ENCODE results near the gene CCDC146. TPM values are rescaled to one million over a fixed set of nuclear protein-coding genes. Genes with fewer than 3 reads are reported as not detected.

Gene CCDC146
- total and polyA plus RNA-seq, 9 of the 15 experiments (the other 6 are each of a cell fraction or from before 2014, with no cell fraction given) = 0.10 to 0.98 (median 0.26) TPM; not detected in 1

GRCh38 chr7:77326131-77326530 is 203.7 kb downstream of the CCDC146 start:
- H3K79me2 ChIP-seq (ENCODE audit: control insufficient read depth, insufficient read depth, low read length) = no peaks in the 10 kb centered on the region
- CTCF ChIA-PET (ENCODE audit: low intra/inter-chr PET ratio) = no interaction called here
- ATAC-seq (no peak), FAIRE-seq (no peak), DNase-seq (ENCODE audit: extremely low read depth in 1 of 4, low spot score in 3 of 4) (no peak)
- WGBS (ENCODE audit: insufficient coverage, low coverage, missing lambda C conversion rate) = 5% methylated on average over 3 of the region's 3 CpGs
- no peak for TF ChIP-seq ZNF282 (CRISPR knock-in tag; IDR thresholded peaks at IDR 0.05)
- no peak for TF ChIP-seq CBFA2T3 (IDR thresholded peaks at IDR 0.05)
- TF ChIP-seq HOXB6 (CRISPR knock-in tag; IDR thresholded peaks at IDR 0.05; ENCODE audit: borderline replicate concordance) = no peak
- no peak for TF ChIP-seq FOXJ2 (tag; IDR thresholded peaks at IDR 0.05)
- TF ChIP-seq PCBP1 (IDR thresholded peaks at IDR 0.05; ENCODE audit: low read depth, low read length, poor library complexity, severe bottlenecking) = no peak
- no peak for TF ChIP-seq ZNF778 (CRISPR knock-in tag; IDR thresholded peaks at IDR 0.05)
- TF ChIP-seq NR2F6 (CRISPR knock-in tag; IDR thresholded peaks at IDR 0.05) = no peak
- no peak for TF ChIP-seq ARID3B (CRISPR knock-in tag; IDR thresholded peaks at IDR 0.05; ENCODE audit: borderline replicate concordance)
- no peak for TF ChIP-seq ZNF830 (CRISPR knock-in tag; IDR thresholded peaks at IDR 0.05)
- no peak for TF ChIP-seq FOXM1 (IDR thresholded peaks at IDR 0.05; ENCODE audit: low read depth)
- no peak for TF ChIP-seq FOXM1 (CRISPR knock-in tag; IDR thresholded peaks at IDR 0.05; ENCODE audit: low read depth)
- no peak for TF ChIP-seq XRCC4 (IDR thresholded peaks at IDR 0.05; ENCODE audit: extremely low read depth, insufficient read depth, insufficient read length)
- no peak for TF ChIP-seq DLX4 (CRISPR knock-in tag; IDR thresholded peaks at IDR 0.05)
- TF ChIP-seq ZNF263 (CRISPR knock-in tag; IDR thresholded peaks at IDR 0.05; ENCODE audit: borderline replicate concordance) = no peak
- TF ChIP-seq ELF4 (CRISPR knock-in tag; IDR thresholded peaks at IDR 0.05) = no peak
- no peak for TF ChIP-seq BCL6 (CRISPR knock-in tag; IDR thresholded peaks at IDR 0.05)
- TF ChIP-seq ZBTB33 (CRISPR knock-in tag; IDR thresholded peaks at IDR 0.05) = no peak
- no peak for TF ChIP-seq ZNF224 (CRISPR knock-in tag; IDR thresholded peaks at IDR 0.05)
- no peak for TF ChIP-seq ZBTB43 (CRISPR knock-in tag; IDR thresholded peaks at IDR 0.05)
- TF ChIP-seq PTBP1 (IDR thresholded peaks at IDR 0.05; ENCODE audit: low read depth, low read length) = no peak
- H3K9ac ChIP-seq (ENCODE audit: insufficient read depth in 1 of 2, low read depth in 2 of 2, low read length in 2 of 2) = no peak overlapping the region
- POLR2A ChIA-PET = no interaction called here
- no peaks in the 10 kb centered on the region for H4K20me1 ChIP-seq (replicated peaks; ENCODE audit: control insufficient read depth, insufficient read depth, low read length)
- peaks cover 9 to 15% of the 10 kb centered on the region in 2 experiments; a peak in 4 of 5 replicates for H3K27me3 ChIP-seq (ENCODE audit: control insufficient read depth in 2 of 2, insufficient read depth in 2 of 2, low read length in 2 of 2)
- no peak overlapping the region for H3K4me3 ChIP-seq
- no peak overlapping the region for H3K27ac ChIP-seq (ENCODE audit: extremely low read depth, low read depth, low read length)
- in situ Hi-C loops (cut with MboI) = no loop called here
- no TSS peak for BruUV-seq (replicated peaks)
- no peaks in the 10 kb centered on the region for H3K9me3 ChIP-seq (replicated peaks; ENCODE audit: control insufficient read depth, insufficient read depth, low read depth, low read length)
- H3K9me1 ChIP-seq (ENCODE audit: control insufficient read depth, insufficient read depth, low read length) = no peaks in the 10 kb centered on the region
- H3K4me2 ChIP-seq (ENCODE audit: insufficient read depth, low read length) = no peak overlapping the region
- intact Hi-C loops (cut with micrococcal nuclease) = no loop called here
- no peak overlapping the region for H2AFZ ChIP-seq (ENCODE audit: low read depth, low read length)
- H3K36me3 ChIP-seq (ENCODE audit: control insufficient read depth, insufficient read depth, low read length) = no peaks in the 10 kb centered on the region
- H3K4me1 ChIP-seq (replicated peaks in 1 of 2; ENCODE audit: control insufficient read depth in 2 of 2, insufficient read depth in 2 of 2, low read length in 2 of 2) = no peaks in the 10 kb centered on the region

Data from K562 (cell line).